GM19240 (cell line): Measurements from ENCODE around the gene PLAAT3.
A peak's percentile ranks its signal among the peaks of the same experiment; 100 is the strongest.
"Not testable (repeated sequence)": the region's sequence is repeated elsewhere in the genome, so short reads cannot be mapped to it uniquely, and the experiment has no call there.

Experiments used
- DNase-seq: peaks from one replicate; pipeline ENCODE4 v3.0.0; 2011; ENCODE audit warnings: low spot score; ENCODE audit not compliant: insufficient read length

The PLAAT3 gene

GRCh38 chr11:63542506-63542905 lies 71.7 kb downstream of the PLAAT3 start:
- DNase-seq: not testable (repeated sequence)

GRCh38 chr11:63537293-63538101 lies 76.7 kb downstream of the PLAAT3 start:
- DNase-seq: no peak

GRCh38 chr11:63536669-63537292 lies 77.5 kb downstream of the PLAAT3 start, which contains the start of gene PLAAT4:
PLAAT4 (plus strand) TSS chr11:63536808; CDS start chr11:63536869, 61 bp downstream.
- peak; percentile 44 for DNase-seq

DNA sequence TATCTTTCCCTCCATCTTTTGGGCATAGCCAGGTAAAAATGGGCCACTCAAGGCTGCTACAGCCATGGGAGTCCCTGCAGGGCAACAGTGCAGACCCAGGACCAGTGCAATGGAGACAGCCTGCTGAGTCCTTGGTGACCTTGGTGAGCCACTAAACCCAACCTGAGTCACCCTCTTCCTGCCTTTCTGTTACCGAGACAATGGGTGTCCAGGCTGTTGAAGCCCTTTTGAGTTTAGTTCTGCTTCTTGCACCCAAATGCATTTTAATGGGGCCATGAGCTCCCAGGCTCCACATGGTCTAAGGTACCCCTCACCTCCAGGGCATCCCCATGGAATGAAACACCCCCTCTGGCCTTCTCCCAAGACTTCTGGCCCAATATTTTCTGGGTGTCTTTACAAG lies 78.5 kb downstream of the PLAAT3 start:
- DNase-seq: no peak

DNA sequence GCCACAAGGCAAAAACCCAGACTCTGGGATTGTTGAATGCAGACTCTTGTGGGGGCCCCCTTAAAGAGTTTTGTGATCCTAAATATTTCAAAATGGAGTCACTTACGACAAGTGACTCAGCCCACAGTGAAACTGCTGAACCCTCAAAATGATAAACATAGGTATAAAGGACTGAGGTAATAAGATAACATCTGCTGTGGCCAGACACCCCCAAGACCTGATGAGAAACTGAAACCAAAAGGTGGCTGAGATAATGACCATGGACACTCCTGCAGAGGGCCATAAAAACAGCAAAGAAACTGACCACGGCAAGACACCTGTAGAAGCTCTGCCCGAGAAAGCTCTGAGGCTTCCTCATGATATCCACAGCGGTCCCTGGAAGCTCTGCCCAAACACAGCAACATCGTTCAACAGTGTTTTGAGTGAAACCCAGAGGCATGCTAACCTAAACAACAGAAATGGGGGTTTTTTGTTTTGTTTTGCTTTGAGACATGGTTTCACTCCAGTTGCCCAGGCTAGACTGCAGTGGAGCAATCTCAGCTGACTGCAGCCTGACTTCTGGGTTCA lies 79.3 kb downstream of the PLAAT3 start:
- DNase-seq: no peak

DNA sequence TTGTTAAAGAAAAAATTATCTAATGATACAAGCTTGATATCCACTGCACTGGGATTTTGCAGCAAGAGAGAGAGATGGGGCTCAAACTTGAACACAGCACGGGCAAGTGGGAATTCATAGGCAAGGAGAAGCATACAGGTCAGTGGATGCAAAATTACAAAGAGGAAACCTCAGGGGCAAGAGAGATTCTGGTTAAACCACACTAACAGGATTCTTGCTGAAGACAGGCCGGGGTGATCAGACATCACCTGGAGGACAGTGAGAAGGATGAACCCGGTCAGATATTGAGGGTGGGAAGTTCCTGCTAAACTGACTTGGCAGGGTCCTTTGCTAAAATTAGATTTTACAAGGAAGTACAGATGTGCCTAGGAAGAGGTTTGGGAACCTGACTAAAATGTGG lies 80.2 kb downstream of the PLAAT3 start:
- no peak for DNase-seq

- no peak for DNase-seq
Observed at GRCh38 chr11:63532799-63533475, 81.3 kb downstream of the PLAAT3 start.

- DNase-seq: no peak
Observed at GRCh38 chr11:63532117-63532516, 82.1 kb downstream of the PLAAT3 start.

GRCh38 chr11:63531074-63531792 lies 83.0 kb downstream of the PLAAT3 start:
- not testable (repeated sequence) for DNase-seq

GRCh38 chr11:63530021-63530420 lies 84.2 kb downstream of the PLAAT3 start:
- no peak for DNase-seq

- not testable (repeated sequence) for DNase-seq
Observed at GRCh38 chr11:63529373-63529772, 84.9 kb downstream of the PLAAT3 start.

- DNase-seq: not testable (repeated sequence)
Observed at GRCh38 chr11:63528729-63529278, 85.4 kb downstream of the PLAAT3 start.

GRCh38 chr11:63528156-63528555 lies 86.1 kb downstream of the PLAAT3 start:
- not testable (repeated sequence) for DNase-seq

- no peak for DNase-seq
Observed at GRCh38 chr11:63527667-63528066, 86.6 kb downstream of the PLAAT3 start.
